GM21619 (cell line): Measurements from ENCODE around the gene ZCCHC14.
"Not testable (repeated sequence)": the region's sequence is repeated elsewhere in the genome, so short reads cannot be mapped to it uniquely, and the experiment has no call there.

Experiments used
- ATAC-seq: cut with Tn5 transposase; IDR thresholded peaks from one replicate; pipeline ENCODE4 v1.9.1; 2021; ENCODE audit not compliant: unreplicated experiment

ZCCHC14 gene

DNA sequence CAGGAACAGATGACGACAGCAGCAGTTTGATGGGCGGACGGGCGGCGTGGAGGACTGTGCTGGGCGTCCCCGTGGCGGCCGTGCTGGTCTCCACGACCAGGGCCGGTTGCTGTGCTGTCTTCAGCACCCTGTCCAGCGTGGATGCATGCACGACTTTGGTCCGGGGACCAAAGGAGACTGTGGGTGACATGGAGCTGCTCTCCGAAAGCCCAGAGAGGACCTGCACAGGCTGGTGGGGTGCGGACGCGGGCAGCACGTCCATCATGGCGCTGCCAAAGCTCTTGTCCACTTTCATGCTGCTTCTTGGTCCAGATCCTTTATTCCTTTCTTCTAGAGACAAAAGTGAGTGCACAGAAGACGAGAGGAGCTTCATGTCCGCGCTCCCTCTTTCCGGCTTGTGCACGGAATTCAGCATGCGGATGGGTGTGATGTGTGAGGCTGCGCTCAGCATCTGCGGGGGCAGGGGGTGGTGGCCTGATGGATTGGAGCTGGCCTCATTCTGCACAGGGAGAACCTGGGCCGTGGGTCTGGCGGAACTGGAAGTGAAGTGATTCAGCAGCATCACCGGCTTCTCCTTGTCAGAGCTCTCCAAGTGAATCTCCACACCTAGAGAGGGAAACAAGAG, 80.3 kb downstream of the ZCCHC14 start:
- no peak for ATAC-seq

DNA sequence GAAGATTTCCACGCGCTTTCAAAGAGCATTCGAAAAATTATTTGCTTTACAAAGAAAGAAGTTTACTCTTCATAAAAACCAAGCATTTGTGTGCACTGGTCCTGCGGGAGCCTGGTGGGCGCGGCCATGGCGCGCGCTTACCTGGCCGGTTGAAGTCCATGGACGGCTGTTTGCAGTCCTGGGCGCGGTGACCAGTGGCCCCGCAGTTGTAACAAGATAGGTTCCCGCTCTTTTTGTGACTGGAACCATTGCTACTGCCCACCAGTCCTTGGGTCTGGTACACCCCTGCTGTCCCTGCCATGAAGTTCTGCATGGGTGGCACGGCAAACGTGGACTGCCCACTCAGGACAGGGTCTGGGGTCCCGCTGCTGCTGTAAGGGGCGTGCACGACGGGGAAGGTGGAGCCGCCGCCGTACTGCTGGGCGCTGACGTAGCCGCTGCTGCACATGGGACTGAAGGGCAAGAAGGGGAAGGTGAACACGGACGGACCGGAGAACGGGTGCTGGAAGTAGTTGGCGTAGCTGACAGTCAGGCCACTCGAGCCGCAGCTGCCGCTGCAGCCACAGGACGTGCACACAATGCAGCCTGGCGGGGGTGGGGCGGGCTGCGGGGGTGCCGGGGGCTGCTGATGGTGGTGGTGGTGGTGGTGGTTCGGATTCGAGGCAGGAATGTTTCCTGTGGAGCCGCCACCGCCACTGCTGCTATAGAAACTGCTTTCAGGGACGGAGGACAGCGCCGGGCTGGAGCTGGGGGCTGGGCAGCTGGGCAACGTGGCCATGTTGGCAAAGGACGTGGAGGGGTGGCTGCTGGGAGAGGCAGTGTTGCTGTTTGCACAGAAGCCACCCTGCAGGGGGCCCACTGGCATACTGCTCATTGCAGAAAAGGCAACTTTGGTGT, 81.2 kb downstream of the ZCCHC14 start:
- no peak for ATAC-seq

DNA sequence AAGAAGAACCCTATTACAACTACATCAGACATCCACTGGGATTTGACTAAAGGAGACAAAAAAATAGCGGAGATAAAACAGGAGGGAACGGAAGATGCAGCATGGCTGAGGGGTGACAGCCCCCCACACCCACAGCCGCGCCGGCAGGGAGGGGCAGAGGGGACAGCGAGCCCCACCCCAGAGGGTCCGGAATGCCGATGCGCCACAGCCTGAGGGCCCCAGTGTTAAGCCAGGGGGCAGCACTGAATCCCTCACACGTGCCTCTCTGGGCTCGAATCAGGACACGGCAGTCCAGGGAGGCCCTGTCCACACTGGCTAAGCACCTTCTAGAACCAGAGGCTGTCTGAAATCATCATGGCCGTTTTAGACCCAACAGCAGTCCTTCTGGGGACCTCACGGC, 81.9 kb downstream of the ZCCHC14 start:
- ATAC-seq = no peak

DNA sequence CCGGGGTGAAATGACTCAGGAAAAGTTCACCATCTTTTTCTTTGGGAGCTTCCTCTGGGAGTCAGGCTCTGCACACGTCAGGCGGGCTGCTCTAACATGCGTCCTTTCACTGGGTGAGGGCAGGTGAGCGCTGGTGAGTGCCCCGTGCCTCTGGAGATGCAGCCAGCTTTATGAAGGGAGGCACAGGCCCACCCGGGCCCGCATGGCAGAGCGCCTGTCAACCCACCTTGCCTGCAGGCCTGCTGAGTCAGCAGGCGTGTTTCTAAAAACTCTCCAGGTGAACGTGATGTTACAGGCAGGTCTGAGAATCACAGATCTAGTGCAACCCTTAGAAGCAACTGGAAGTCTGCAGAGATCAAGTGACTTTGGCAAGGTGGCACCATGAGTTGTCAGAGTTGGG, 82.3 kb downstream of the ZCCHC14 start:
- no peak for ATAC-seq

DNA sequence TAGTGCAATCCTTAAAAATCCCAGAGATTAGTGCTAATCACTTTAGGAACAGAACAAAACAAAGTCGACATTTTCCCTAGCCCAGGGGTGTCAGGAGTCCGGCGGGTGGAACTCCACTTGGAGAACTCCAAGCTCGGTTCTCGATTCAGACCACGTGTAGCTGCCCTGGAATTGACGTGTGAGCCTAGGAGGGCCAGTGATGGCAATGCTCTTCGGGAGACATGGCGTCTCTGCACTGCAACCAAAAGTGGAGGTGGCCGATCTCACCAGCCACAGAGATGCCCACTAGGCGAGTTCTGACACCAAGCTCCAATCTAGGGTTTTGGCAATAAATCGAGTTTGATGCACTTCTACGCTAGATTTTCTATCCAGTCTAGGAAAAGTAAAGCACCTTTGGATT, 83.0 kb downstream of the ZCCHC14 start:
- no peak for ATAC-seq

DNA sequence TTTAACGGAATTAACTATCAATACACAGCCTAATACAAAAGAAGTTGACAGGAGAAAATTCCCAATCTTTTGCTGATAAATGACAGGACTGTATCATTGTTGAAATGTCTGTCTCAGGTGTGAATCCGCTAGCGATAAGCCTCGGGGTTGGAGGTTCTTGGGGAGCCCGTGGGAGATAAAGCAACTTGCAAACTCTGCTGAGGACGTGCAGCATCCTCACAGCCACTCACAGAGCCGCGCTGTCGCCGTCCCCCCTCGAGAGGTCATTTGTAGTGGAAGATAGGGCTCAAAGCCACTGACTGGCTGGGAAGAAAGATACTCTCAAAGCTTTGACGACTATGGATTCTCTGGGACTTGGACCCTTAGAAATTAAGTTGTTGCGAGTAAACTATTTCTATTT, 83.7 kb downstream of the ZCCHC14 start:
- no peak for ATAC-seq

DNA sequence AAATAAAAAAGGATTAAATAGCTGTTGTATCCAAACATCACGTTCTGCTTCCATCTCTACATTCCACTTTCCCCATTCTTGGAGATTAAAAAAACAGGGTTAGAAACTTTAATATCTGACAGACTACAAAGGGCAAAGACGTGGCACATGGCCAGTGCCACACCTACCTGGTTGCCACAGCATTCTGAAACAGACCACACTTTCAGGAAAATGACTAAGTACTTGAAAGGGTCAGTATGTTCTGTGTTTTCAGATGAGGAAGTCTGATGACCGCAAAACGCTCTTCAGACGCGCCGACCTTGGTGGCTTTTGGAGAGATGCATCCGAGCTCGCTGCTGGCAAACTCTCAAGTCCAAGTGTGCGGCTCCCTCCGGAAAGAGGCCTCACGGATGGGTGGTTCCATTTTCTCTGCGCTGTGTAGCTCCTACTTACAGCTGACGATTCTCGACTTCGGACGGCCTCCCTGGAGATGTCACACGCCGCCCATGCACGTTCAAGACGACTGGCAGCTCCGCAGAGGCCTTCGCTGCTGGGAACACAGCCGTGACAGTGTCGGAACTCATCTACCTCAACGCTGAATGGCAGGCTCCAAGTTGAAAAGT, 85.2 kb downstream of the ZCCHC14 start:
- no peak for ATAC-seq

DNA sequence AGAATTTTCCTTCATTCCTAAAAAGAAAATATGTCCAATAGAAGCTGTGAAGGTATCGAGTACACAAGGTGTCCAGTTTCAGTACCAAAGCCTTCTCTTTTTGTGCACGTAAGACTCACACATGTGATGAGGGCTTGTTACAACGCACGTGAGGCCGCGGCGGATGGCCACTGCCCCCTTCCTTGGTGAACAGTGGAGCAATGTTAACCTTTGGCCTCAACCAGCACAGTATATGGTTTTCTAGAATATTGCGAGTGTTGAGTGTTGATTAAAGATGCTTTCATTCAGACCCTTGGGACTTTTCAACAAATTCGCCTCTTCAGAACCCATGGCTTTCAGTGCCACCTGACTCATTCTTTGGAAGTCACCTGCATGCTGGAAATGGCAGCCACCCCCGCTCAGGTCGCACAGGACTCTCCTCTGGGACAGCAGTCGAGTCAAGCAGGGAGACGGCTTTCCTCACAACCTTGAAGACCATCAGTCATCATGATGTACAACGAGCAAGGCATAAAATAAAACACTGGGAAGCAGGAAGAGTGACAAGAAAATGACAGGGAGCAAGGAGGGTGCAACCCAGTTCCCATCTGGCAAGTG, 86.2 kb downstream of the ZCCHC14 start:
- ATAC-seq = no peak

DNA sequence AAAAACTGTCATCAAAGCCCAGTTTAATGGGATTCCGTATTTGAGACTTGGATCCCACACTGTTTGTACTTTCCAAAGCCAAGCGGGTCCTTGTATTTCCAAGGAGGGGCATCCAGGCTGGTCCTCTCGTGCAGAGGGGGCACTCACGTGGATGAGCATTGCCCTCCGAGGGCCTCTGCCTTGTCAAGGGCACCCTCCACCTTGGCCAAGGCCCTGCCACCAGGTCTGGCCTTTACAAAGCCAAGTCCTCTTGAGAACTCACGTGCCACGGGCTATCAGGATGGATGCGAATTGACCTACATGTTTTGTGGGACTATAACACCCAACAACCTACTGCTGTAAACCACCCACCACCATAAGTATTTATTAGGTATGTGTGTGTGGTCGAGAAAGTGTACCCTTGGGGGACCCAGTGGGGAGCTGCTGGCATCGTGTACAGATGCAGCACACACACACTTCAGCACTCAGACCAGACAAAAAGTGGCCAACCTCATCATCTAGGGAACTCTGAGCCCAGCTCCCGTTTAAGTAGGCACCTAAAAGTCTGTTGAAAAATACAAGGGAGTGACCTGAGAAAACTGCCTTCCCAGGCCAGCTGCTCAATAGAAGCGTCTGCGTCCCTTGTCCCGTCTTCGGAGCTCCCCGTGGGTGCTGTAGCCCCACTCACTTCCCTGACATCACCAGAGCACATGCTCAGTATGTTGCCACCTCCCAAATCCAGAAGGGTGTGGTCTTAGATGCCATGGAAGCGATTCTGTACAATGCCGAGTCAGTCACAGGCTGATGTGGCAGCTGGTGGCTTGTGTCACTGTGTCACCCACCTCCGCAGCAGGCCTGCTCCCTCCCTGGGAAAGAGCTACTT, 87.8 kb downstream of the ZCCHC14 start:
- ATAC-seq = no peak

DNA sequence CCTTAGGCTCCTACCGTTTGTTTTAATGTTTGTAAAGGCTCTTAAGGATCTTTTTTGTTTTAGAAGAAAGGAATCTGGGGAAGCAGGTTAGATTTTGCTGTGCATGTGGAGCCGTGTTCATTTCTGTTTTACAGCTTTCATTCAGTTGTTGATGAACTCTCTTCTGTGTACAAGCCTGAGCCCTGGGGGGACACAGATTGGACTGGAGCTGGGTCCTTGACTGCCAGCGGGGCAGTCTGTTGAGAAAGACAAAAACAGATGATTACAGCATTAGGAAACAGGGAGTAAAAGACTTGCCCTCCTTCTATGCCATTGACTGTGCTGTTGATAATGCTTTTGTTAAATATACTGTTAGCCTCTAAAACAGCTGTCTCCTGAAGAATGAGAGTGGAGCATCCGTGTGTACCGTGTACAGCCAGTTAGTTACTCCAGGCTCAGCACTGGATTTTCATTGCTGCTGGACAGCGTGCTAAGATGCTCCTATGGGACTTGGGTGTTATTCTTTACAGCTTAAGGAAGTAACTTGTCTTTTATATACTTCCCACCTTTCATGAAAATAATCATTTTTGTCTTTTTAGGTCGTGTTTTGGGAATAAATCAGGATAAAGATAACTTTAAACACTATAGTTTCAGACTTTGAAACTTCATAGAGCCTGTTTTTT, 97.5 kb downstream of the ZCCHC14 start:
- ATAC-seq = no peak

DNA sequence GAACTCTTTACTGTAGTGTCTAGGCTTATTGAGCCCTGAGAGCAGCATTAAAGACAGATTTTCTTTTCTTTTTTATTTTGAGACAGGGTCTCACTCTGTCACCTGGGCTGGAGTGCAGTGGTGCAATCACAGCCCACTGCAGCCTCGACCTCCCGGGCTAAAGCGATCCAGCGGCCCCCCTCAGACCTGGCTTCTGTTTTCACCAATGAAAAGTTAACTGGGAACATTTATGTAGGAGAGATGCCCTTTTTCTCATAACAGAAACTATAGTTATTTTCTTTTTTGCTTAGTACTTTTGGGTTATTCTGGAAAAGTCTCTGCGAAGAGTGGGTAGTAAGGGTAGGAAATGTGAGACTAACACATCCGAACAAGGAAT, 99.2 kb downstream of the ZCCHC14 start:
- ATAC-seq = no peak

DNA sequence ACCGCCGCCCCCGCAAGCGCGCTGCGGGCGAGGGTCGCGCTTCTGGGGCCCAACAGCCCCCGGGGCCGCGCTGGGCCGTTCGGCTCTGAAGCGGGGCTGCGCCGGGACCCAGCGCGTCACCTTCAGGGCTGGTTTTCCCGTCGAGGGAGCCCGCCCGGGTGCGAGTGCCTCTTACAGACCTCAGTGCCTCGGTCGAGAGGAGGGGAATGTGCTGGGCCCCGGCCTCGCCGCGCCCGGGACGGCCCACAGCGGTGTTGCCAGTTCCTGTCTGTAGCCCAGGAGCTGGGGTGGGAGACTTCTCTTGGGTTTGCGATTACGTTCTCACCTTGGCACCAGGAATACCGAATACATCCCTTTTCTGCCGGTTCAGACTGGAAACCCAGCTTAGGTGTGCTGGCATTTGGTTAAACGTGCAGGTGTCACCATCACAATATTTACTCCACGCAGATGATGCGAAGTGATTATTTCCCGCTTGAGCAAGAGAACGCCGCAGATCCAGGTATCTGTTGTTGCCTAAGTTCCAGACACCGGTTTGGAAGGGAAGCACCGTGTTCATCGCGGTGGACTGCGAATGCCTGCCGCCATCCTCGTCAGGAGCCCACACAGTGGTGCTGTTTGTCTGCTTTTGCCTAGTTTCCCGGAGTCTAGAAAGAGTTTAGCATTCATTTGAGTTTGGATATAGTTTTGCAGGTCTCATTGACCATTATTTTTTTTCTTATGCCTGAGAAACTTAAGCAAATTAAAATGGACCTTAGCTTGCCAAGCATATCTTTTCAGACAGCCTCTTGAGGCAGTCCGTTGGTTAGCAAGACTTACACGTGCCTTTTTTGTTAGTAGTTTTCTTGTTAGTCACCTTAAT, 99.8 kb downstream of the ZCCHC14 start:
- ATAC-seq = no peak

DNA sequence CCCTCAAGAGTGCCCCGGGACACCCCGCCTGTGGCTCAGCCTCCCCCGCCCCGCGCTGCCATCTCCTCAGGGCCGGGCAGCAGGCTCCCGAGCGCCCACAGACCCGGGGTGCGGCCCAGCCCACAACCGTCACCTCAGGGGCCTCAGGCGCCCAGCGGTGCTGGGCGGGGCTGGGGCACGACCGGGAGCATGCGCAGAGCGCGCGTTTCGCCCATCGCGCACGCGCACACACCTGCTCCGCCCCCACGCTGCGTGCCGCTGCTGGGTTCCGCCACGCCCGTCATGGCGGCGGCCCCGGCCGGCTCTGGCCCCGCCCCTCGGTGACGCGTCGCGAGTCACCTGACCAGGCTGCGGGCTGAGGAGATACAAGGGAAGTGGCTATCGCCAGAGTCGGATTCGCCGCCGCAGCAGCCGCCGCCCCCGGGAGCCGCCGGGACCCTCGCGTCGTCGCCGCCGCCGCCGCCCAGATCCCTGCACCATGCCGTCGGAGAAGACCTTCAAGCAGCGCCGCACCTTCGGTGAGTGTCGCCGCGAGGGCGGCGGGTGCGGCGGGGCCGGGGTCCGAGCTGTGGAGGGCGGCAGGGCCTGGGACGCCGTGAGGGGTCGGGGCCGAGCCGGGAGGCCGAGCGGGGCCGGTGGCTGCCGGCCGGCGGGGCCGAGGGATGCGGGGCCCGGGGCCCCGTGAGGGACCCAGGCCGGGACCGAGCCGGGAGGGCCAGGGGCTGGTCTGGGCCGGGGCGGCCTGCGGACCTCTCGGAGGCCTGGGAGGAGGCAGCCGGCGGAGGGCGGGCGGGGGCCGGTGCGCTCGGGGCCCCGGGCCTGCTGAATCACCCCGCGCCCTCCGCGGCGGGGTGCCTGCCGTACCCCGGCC, 100.6 kb downstream of the ZCCHC14 start, which contains the start of gene MAP1LC3B:
Gene MAP1LC3B (plus strand): TSS at position 387 of the 871 bp plus-strand sequence. CDS start 92 bp downstream, at position 479.
- peak; percentile 51 for ATAC-seq

DNA sequence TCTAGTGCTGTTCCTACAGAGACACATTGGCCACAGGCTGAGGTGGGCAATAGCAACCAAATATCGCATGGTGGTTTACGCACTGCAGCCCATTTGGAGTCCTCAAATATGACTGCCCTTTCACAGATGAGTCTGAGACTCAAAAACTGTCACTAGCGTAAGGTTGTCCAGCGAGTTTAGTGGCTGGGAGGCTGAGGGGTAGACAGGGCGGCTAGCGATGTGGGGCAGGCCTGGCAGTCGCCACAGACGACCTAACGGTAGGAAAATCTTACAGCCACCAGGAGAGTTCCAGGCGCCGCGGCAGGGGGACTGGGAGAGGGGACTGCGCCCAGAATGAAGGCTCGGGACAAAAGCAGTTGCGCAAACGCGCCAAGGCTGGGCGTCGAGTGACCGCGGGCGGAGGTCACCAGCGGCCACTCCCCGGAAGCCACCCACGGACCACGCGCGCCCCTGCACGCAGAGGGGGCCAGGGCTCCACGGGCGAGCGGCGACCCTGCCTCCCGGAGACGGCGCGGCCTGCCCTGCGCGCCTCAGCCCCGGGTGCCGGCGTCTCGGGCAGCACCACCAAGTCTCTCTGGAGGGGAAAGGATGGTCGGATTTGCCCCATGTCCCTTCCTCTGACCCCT, 101.4 kb downstream of the ZCCHC14 start:
- ATAC-seq = peak; percentile 9

DNA sequence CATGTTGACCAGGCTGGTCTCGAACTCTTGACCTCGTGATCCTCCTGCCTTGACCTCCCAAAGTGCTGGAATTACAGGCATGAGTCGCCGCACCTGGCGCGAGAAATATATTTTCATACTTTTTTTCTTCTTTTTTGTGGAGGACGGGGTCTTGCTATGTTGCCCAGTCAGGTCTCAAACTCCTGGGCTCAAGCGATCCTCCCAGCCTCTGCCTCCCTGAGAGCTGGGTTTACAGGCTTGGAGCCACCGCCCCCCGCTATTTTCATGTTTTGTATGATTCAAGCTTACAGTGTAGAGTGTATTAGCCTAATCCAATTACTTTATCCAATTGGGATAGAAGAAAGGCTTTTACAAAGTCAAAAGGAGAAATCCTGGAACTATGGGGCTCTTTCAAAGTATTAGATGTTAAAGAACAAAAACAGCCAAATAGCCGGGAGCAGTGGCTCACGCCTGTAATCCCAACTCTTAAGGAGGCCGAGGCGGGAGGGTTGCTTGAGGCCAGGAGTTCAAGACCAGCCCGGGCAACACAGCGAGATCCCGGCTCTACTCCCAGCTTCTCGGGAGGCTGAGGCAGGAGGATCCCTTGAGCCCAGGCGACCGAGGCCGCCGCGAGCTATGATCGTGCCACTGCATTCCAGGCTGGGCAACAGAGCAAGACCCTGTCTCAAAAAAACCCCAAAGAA, 102.0 kb downstream of the ZCCHC14 start:
- no peak for ATAC-seq

DNA sequence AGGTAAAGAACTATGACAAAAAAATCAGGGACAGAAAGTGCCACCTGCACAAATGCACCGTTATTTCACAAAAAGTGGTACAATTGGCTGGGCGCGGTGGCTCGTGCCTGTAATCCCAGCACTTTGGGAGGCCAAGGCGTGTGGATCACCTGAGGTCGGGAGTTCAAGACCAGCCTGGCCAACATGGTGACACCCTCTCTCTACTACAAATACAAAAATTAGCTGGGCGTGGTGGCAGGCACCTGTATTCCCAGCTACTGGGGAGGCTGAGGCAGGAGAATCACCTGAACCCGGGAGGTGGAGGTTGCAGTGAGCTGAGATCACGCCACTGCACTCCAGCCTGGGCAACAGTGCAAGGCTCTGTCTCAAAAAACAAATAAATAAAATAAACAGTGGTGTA, 102.9 kb downstream of the ZCCHC14 start:
- ATAC-seq = not testable (repeated sequence)

DNA sequence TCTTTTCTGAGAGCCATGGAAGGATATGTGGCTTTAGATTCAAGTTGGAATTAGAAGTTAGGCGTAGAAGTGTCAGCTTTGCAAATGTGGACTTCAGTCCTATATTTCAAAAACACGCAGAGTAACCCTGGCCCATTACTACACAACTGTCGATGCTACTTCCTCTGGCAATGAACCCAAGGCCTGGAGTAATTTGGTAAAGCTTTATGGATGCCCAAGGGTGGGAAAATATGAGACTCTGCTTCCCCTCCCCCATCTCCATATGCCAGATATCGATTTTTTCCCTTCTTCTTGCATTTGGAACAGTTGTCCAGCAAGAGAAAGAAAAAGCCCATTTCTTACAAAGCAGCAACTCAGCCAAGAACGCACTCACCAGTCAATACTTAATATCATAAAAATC, 103.6 kb downstream of the ZCCHC14 start:
- ATAC-seq = no peak
